ENCODE measurements around the gene CHPF2.

The CHPF2 gene

DNA sequence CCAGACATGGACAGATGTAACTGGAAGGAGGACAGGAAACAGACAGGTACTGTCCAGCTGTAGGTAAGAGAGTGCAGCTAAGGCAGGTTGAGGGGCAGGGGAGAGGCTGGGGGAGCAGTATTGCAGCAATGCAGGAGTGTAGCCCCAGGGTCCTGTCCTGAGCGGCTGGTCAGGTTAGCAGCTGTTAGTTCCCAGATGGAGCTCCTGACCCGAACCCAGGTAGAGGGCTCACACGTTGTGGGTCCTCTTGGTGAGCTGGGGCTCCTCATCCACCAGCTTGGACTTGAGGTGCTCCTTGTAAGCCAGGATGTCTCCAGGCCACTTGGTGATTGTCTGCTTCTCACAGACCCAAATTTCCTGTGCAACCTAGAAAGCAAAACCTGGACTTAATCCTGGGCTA lies 18.5 kb upstream of the CHPF2 start:
- H3K27ac ChIP-seq: no peak overlapping the region
- TF ChIP-seq CTCF (conservative IDR thresholded peaks at IDR 0.05): no peak

- TF ChIP-seq CTCF (conservative IDR thresholded peaks at IDR 0.05): no peak
- H3K27ac ChIP-seq: no peak overlapping the region
These were observed 16.9 kb upstream of the CHPF2 start for GRCh38 chr7:151215396-151215795.

DNA sequence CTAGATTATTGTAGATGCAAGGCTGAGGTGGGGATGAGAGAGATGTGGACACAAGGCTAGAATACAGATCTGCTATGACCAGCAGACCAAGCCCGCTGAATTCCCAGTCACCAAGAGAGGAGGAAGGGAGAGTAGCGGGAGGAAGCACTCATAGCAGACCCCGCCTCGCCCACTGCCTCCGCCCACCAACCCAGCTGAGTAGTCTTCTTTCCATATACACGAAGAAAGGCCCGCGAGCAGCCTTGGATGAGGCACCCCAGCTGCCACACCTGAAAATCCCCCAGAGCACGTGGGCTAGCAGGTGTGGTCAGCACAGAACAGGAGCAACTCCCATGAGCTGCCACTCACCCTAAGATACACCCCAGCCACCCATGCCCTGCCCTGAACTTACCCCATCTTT lies 14.1 kb upstream of the CHPF2 start:
- H3K27ac ChIP-seq: no peak overlapping the region
- no peak for TF ChIP-seq CTCF (conservative IDR thresholded peaks at IDR 0.05)

DNA sequence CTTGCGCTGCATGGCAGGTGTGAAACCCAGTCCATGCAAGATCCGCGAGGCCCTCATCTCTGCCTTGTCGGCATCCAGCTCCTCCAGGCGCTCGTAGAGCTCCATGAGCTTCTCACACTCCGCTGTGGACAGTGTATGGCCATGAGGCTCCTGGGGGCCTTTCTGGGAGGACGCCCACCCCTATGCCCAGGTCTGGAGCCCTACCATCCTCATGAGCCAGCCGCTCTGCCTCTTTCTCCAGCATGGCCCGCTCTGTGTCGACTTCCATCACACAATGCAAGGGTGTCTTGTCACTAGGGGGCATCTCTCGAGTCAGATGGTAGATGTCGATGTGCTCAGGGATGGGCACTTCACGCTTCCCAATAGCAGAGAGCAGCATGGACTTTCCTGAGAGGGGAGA lies 8.6 kb upstream of the CHPF2 start:
- H3K27ac ChIP-seq: no peak overlapping the region
- no peak for TF ChIP-seq CTCF (conservative IDR thresholded peaks at IDR 0.05)

DNA sequence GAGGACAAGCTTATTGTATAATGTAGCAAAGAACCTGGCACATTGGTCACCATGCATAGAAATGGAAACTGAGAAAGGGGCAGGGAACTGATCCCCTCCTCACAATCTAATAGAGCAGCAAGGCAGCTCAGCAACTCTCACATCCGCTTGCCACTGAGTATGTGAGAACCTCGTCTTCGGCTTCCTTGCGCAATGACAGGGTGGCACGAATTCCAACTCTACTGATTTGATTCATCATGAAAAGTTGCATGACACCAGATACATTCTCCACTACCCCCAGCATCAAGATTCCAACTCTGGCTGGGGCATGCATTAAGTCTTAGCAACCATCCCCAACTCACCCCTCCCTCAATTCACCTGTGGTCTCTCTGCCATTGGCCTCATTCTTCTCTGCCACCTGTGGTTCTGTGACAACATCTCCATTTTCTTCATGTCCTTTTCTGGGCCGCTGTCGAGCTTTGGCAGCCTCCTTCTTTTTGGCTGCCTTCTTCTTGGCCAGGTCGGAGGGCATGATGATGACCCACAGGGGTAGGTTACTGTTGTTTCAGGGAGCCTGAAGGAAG lies 6.3 kb upstream of the CHPF2 start:
- no peak for TF ChIP-seq CTCF (conservative IDR thresholded peaks at IDR 0.05)
- peak overlapping the region; percentile 84; the same call in 1 of the 2 replicates for H3K27ac ChIP-seq

GRCh38 chr7:151226560-151226874 lies 5.8 kb upstream of the CHPF2 start:
- peak overlapping the region; percentile 84 for H3K27ac ChIP-seq
- no peak for TF ChIP-seq CTCF (conservative IDR thresholded peaks at IDR 0.05)

GRCh38 chr7:151226875-151227782 lies 5.2 kb upstream of the CHPF2 start, which contains the start of gene ABCF2:
TSS of gene ABCF2 (minus strand) at chr7:151227205. CDS start at chr7:151226458, 747 bp downstream.
- TF ChIP-seq CTCF (conservative IDR thresholded peaks at IDR 0.05): no peak
- peak within 1 kb of the TSS; percentile 84 for H3K27ac ChIP-seq
